H1 (cell line): ENCODE data around the gene TTC38. TPM values are rescaled to one million over a fixed set of nuclear protein-coding genes. Genes with fewer than 3 reads are reported as not detected.

ENCODE experiments used
- CTCF ChIA-PET: fragments of 300-600 bp; sonication (Branson Sonifier 250); formaldehyde crosslinking; loops from one replicate; lab custom pipeline; 2021; ENCODE audit not compliant: partially characterized antibody; lab: Charles Lee
- POLR2A ChIA-PET: fragments of 300-600 bp; sonication (Branson Sonifier 250); formaldehyde crosslinking; loops from one replicate; lab custom pipeline; 2021; ENCODE audit warnings: inconsistent platforms; ENCODE audit not compliant: partially characterized antibody; lab: Charles Lee
- DNase-seq, 2 experiments: peaks; one replicate each; pipeline versions ENCODE4 v3.0.0 to v3.0.0-alpha.2; 2010 to 2022; ENCODE audit warnings: low spot score in 2 of 2, low read depth in 1 of 2, mixed read lengths in 1 of 2
- FAIRE-seq: peaks from 2 replicates; lab custom pipeline; 2011; peaks lifted over from hg19 to GRCh38; lab: Jason Lieb, UNC
- H2AFZ ChIP-seq: 2 replicates; pipeline ENCODE4 v1.8.1; 2012; ENCODE audit warnings: low read length, inconsistent platforms
- H2AK5ac ChIP-seq: 2 replicates; pipeline ENCODE4 v1.6.1; 2013; ENCODE audit warnings: low read depth, low read length
- H2BK120ac ChIP-seq: replicated peaks from 2 replicates; pipeline ENCODE3; 2013; ENCODE audit warnings: low read depth, low read length, inconsistent platforms
- H2BK12ac ChIP-seq: 2 replicates; pipeline ENCODE4 v1.6.1; 2013; ENCODE audit warnings: low read depth, low read length
- H2BK15ac ChIP-seq: 2 replicates; pipeline ENCODE4 v1.6.1; 2013; ENCODE audit warnings: low read length
- H2BK20ac ChIP-seq: 2 replicates; pipeline ENCODE4 v1.6.1; 2013; ENCODE audit warnings: low read length
- H2BK5ac ChIP-seq: 2 replicates; pipeline ENCODE4 v1.6.1; 2013; ENCODE audit warnings: low read depth, low read length
- H3K14ac ChIP-seq: 2 replicates; pipeline ENCODE4 v1.6.1; 2013; ENCODE audit warnings: inconsistent platforms; ENCODE audit not compliant: insufficient read length
- H3K18ac ChIP-seq: 2 replicates; pipeline ENCODE4 v1.6.1; 2013; ENCODE audit warnings: low read length; ENCODE audit errors: extremely low read depth
- H3K23ac ChIP-seq: 2 replicates; pipeline ENCODE4 v1.6.1; 2013; ENCODE audit warnings: inconsistent platforms; ENCODE audit not compliant: insufficient read length
- H3K23me2 ChIP-seq: 2 replicates; pipeline ENCODE4 v1.6.1; 2013; ENCODE audit warnings: low read depth, low read length
- H3K27ac ChIP-seq: 2 replicates; pipeline ENCODE4 v1.6.1; 2011; ENCODE audit warnings: low read depth, low read length, inconsistent platforms
- H3K27me3 ChIP-seq, 4 experiments: replicated peaks in 1 of 4; 1 replicate in 1 of 4; 2 replicates in 3 of 4; pipeline versions ENCODE4 v1.6.1 to v1.8.1; 2011 to 2013; ENCODE audit warnings: low read length in 3 of 4, mild to moderate bottlenecking in 3 of 4, inconsistent platforms in 2 of 4, mixed read lengths in 2 of 4, moderate library complexity in 1 of 4; ENCODE audit not compliant: control insufficient read depth in 3 of 4, insufficient read depth in 3 of 4; ENCODE audit errors: extremely low read depth in 1 of 4
- H3K36me3 ChIP-seq, 4 experiments: 2 replicates each; pipeline versions ENCODE4 v1.6.1 to v1.8.1; 2011 to 2013; ENCODE audit warnings: mild to moderate bottlenecking in 4 of 4, low read length in 3 of 4, moderate library complexity in 2 of 4, control low read depth in 1 of 4, inconsistent platforms in 1 of 4; ENCODE audit not compliant: insufficient read depth in 4 of 4, control insufficient read depth in 2 of 4
- H3K4ac ChIP-seq: replicated peaks from 2 replicates; pipeline ENCODE3; 2013; ENCODE audit warnings: low read length, low read depth, mixed read lengths, inconsistent platforms; ENCODE audit not compliant: insufficient read length
- H3K4me1 ChIP-seq, 4 experiments: replicated peaks in 1 of 4; 1 replicate in 1 of 4; 2 replicates in 3 of 4; pipeline versions ENCODE4 v1.6.1 to v1.8.1; 2011 to 2013; ENCODE audit warnings: low read length in 3 of 4, inconsistent platforms in 2 of 4, mixed read lengths in 1 of 4; ENCODE audit not compliant: insufficient read depth in 4 of 4, control insufficient read depth in 3 of 4
- H3K4me2 ChIP-seq, 2 experiments: 2 replicates each; pipeline versions ENCODE4 v1.6.1 to v1.8.1; 2011 to 2013; ENCODE audit warnings: low read depth in 2 of 2, low read length in 2 of 2, control low read depth in 1 of 2, inconsistent platforms in 1 of 2, mild to moderate bottlenecking in 1 of 2; ENCODE audit not compliant: insufficient read depth in 1 of 2
- H3K4me3 ChIP-seq, 4 experiments: fragments of 200-600, 300-600 bp in 1 of 4; sonication (generic), shearing (Covaris generic), sonication (Bioruptor Twin) in 1 of 4; 2 replicates each; pipeline versions ENCODE4 v1.5.1 to v1.8.1; 2011 to 2016; ENCODE audit warnings: low read length in 4 of 4, low read depth in 3 of 4, control low read depth in 2 of 4, inconsistent platforms in 2 of 4, mild to moderate bottlenecking in 2 of 4, mixed read lengths in 1 of 4, moderate library complexity in 1 of 4; ENCODE audit not compliant: insufficient read depth in 2 of 4; ENCODE audit errors: extremely low read depth in 1 of 4
- H3K56ac ChIP-seq: replicated peaks from 2 replicates; pipeline ENCODE3; 2013; ENCODE audit warnings: low read depth, mild to moderate bottlenecking, mixed read lengths, low read length, inconsistent platforms; ENCODE audit not compliant: insufficient read length
- H3K79me1 ChIP-seq: 2 replicates; pipeline ENCODE4 v1.6.1; 2013; ENCODE audit warnings: low read depth, low read length, control low read depth
- H3K79me2 ChIP-seq, 2 experiments: 2 replicates each; pipeline versions ENCODE4 v1.6.1 to v1.8.1; 2012 to 2013; ENCODE audit warnings: low read length in 2 of 2, mild to moderate bottlenecking in 2 of 2, inconsistent platforms in 1 of 2; ENCODE audit not compliant: insufficient read depth in 2 of 2, control insufficient read depth in 1 of 2
- H3K9ac ChIP-seq, 4 experiments: replicated peaks in 1 of 4; 1 replicate in 1 of 4; 2 replicates in 3 of 4; pipeline versions ENCODE4 v1.6.1 to v1.8.1; 2011 to 2013; ENCODE audit warnings: low read depth in 3 of 4, low read length in 3 of 4, control low read depth in 2 of 4, mild to moderate bottlenecking in 2 of 4, moderate library complexity in 2 of 4, inconsistent platforms in 1 of 4; ENCODE audit errors: extremely low read depth in 1 of 4
- H3K9me3 ChIP-seq, 2 experiments: 2 replicates each; pipeline versions ENCODE4 v1.6.1 to v1.8.1; 2012 to 2013; ENCODE audit warnings: mild to moderate bottlenecking in 2 of 2, moderate library complexity in 2 of 2, control low read depth in 1 of 2, inconsistent platforms in 1 of 2, low read depth in 1 of 2, low read length in 1 of 2, mixed read lengths in 1 of 2; ENCODE audit not compliant: insufficient read depth in 2 of 2
- H4K20me1 ChIP-seq, 2 experiments: replicated peaks in 1 of 2; 2 replicates each; pipeline versions ENCODE3 to v1.8.1; 2011 to 2013; ENCODE audit warnings: inconsistent platforms in 2 of 2, low read length in 2 of 2, mild to moderate bottlenecking in 1 of 2; ENCODE audit not compliant: insufficient read depth in 2 of 2, control insufficient read depth in 1 of 2
- H4K5ac ChIP-seq: 2 replicates; pipeline ENCODE4 v1.6.1; 2013; ENCODE audit warnings: low read length, low read depth, mixed read lengths, inconsistent platforms; ENCODE audit not compliant: insufficient read length
- H4K8ac ChIP-seq: 2 replicates; pipeline ENCODE4 v1.8.0; 2013; ENCODE audit warnings: mild to moderate bottlenecking, moderate library complexity, low read length, inconsistent platforms; ENCODE audit not compliant: insufficient read depth; ENCODE audit errors: extremely low read depth
- H4K91ac ChIP-seq: replicated peaks from 2 replicates; pipeline ENCODE3; 2013; ENCODE audit warnings: low read length, mixed read lengths, inconsistent platforms; ENCODE audit not compliant: insufficient read length
- ASH2L ChIP-seq: fragments of 200-600, 300-600 bp; sonication (generic); IDR thresholded peaks from one replicate; pipeline ENCODE4 v1.7.1; 2017; ENCODE audit warnings: low read length
- BCL11A ChIP-seq, 2 experiments: IDR thresholded peaks; one replicate each; pipeline ENCODE4 v1.6.1; 2011; ENCODE audit warnings: low read depth in 2 of 2, low read length in 2 of 2, mild to moderate bottlenecking in 2 of 2
- CBX5 ChIP-seq: fragments of 300-800, 300-1000 bp; sonication (generic); IDR thresholded peaks from 2 replicates; pipeline ENCODE4 v1.7.1; 2016; ENCODE audit warnings: antibody characterized with exemption, low read length, low read depth
- GTF2F1 ChIP-seq: IDR thresholded peaks from 2 replicates; pipeline ENCODE4 v1.6.1; 2012; ENCODE audit warnings: low read depth, low read length, improper control_type of control experiment, borderline replicate concordance
- JUND ChIP-seq: IDR thresholded peaks from 2 replicates; pipeline ENCODE4 v1.6.1; 2011; ENCODE audit warnings: mild to moderate bottlenecking, improper control_type of control experiment, low read length
- KDM4A ChIP-seq: IDR thresholded peaks from one replicate; pipeline ENCODE4 v1.7.1; 2012; ENCODE audit warnings: low read depth, mild to moderate bottlenecking, moderate library complexity, low read length, inconsistent platforms; ENCODE audit not compliant: severe bottlenecking
- NANOG ChIP-seq: IDR thresholded peaks from 2 replicates; pipeline ENCODE4 v1.6.1; 2011; ENCODE audit warnings: low read length, low read depth, mild to moderate bottlenecking, inconsistent platforms; ENCODE audit not compliant: insufficient read depth, poor library complexity, severe bottlenecking
- PHF8 ChIP-seq: fragments of 200-600 bp; sonication (generic); conservative IDR thresholded peaks from 2 replicates; pipeline ENCODE4 v1.7.1; 2012; ENCODE audit warnings: low read depth, mild to moderate bottlenecking, inconsistent platforms, low read length, moderate library complexity
- POLR2AphosphoS5 ChIP-seq: IDR thresholded peaks from 2 replicates; pipeline ENCODE4 v1.6.1; 2011; ENCODE audit warnings: low read depth, low read length
- POU5F1 ChIP-seq: IDR thresholded peaks from 2 replicates; pipeline ENCODE4 v1.6.1; 2011; ENCODE audit warnings: low read depth, mild to moderate bottlenecking, low read length, moderate library complexity
- RNF2 ChIP-seq: fragments of 200-900, 300-1000 bp; sonication (generic); IDR thresholded peaks from 2 replicates; pipeline ENCODE4 v1.7.1; 2016; ENCODE audit warnings: borderline replicate concordance, low read depth, mild to moderate bottlenecking, antibody characterized with exemption, low read length; ENCODE audit not compliant: poor library complexity, severe bottlenecking; ENCODE audit errors: missing control alignments
- SIRT6 ChIP-seq: IDR thresholded peaks from one replicate; pipeline ENCODE4 v1.7.1; 2012; ENCODE audit warnings: low read length, inconsistent platforms
- WGBS, 2 experiments: shearing (Covaris generic) in 1 of 2; methylation state at CpG; one replicate each; pipeline versions ENCODE4 v1.1.6 to v1.1.7; 2013 to 2015; ENCODE audit warnings: low lambda C conversion rate in 2 of 2, mixed read lengths in 2 of 2, inconsistent platforms in 1 of 2, low coverage in 1 of 2, missing lambda C conversion rate in 1 of 2; ENCODE audit not compliant: insufficient replicate concordance in 2 of 2, insufficient coverage in 1 of 2, insufficient read length in 1 of 2; ENCODE audit errors: extremely low coverage in 1 of 2, missing lambda C conversion rate in 1 of 2; 5-methylcytosine and 5-hydroxymethylcytosine counted together
- polyA plus RNA-seq, 7 experiments: library from polyadenylated mRNA; depleted of rRNA in 3 of 7; stranded (reverse) in 5 of 7; unstranded in 2 of 7; fragments of >200 nt in 5 of 7; fragments of 200-250 nt in 2 of 7; gene quantifications; 1 replicate in 5 of 7; 2 replicates in 1 of 7; 4 replicates in 1 of 7; pipeline versions ENCODE4 v1.2.1 to v1.2.3, GENCODE V29; 2011 to 2013; ENCODE audit warnings: missing spikeins in 2 of 7, mixed read lengths in 2 of 7
- total RNA-seq: library from RNA; stranded (reverse); fragmentation: NEBNext Ultra II Directional; extraction: Animal tissue kit (Norgen Biotek cat#: 25700); gene quantifications from 2 replicates; pipeline ENCODE4 v1.2.1, GENCODE V29; 2021

TTC38 gene
- total and polyA plus RNA-seq, 2 of the 8 experiments (the other 6 are each of a cell fraction or from before 2014, with no cell fraction given), result 25.3 to 34.8 TPM

- H3K79me1 ChIP-seq, result no peaks in the 10 kb centered on the region; the same call in 1 of the 2 replicates
- no peak overlapping the region for H4K5ac ChIP-seq
- no peak overlapping the region for H2BK20ac ChIP-seq
- no peak overlapping the region for H3K4ac ChIP-seq
- no peaks in the 10 kb centered on the region for H3K23me2 ChIP-seq
- no peak overlapping the region for H3K56ac ChIP-seq
- H3K18ac ChIP-seq, result no peak overlapping the region
- FAIRE-seq (no peak), DNase-seq (no peak)
- H3K14ac ChIP-seq, result no peak overlapping the region
- no peak overlapping the region for H2AK5ac ChIP-seq
- no peak overlapping the region for H3K9ac ChIP-seq
- no peak overlapping the region for H3K4me2 ChIP-seq
- no peak overlapping the region for H2AFZ ChIP-seq
- no peak overlapping the region for H3K23ac ChIP-seq
- H4K8ac ChIP-seq, result no peak overlapping the region
- no peak overlapping the region for H2BK5ac ChIP-seq
- H3K9me3 ChIP-seq, result no peaks in the 10 kb centered on the region
- peaks cover 0 to 7% (median 1%) of the 10 kb centered on the region in 4 experiments; a peak in 3 of 8 replicates for H3K36me3 ChIP-seq
- peaks cover 0 to 3% of the 10 kb centered on the region in 2 experiments for H4K20me1 ChIP-seq
- no peak overlapping the region for H4K91ac ChIP-seq
- H3K79me2 ChIP-seq, result no peaks in the 10 kb centered on the region
- no peak overlapping the region for H2BK15ac ChIP-seq
- no peak overlapping the region for H2BK12ac ChIP-seq
- WGBS, 2 experiments, result 91% methylated on average over 17 of the region's 24 CpGs; no CpG with 5 or more reads in 1 of the 2 experiments
- no peak overlapping the region for H3K4me3 ChIP-seq
- H2BK120ac ChIP-seq, result no peak overlapping the region
- H3K27ac ChIP-seq, result no peak overlapping the region
- H3K27me3 ChIP-seq, result no peaks in the 10 kb centered on the region
- ChIA-PET CTCF (interaction anchor here (1.3 kb wide), 1 partner anchor 254 kb away, joined by 3 read pairs; no protein-coding TSS in a partner anchor), POLR2A (no interaction called here)
- H3K4me1 ChIP-seq, result no peaks in the 10 kb centered on the region
- no peak for TF ChIP-seq JUND
- no peak for TF ChIP-seq PHF8
- TF ChIP-seq RNF2, result no peak
- no peak for TF ChIP-seq CBX5
- TF ChIP-seq POLR2AphosphoS5, result no peak
- no peak for TF ChIP-seq BCL11A (IDR thresholded peaks at IDR 0.05; ENCODE audit: low read depth in 2 of 2, low read length in 2 of 2)
- no peak for TF ChIP-seq POU5F1
- TF ChIP-seq ASH2L, result no peak
- TF ChIP-seq GTF2F1, result no peak
- no peak for TF ChIP-seq SIRT6
- TF ChIP-seq NANOG, result no peak
- TF ChIP-seq KDM4A, result no peak
Observed at GRCh38 chr22:46287873-46288751, 20.3 kb downstream of the TTC38 start.
